HG03175 (cell line): ENCODE measurements around the gene CPLANE2.
"Not testable (repeated sequence)": the region's sequence is repeated elsewhere in the genome, so short reads cannot be mapped to it uniquely, and the experiment has no call there.

Experiments used
- ATAC-seq: cut with Tn5 transposase; IDR thresholded peaks from one replicate; pipeline ENCODE4 v1.9.1; 2021; ENCODE audit warnings: mild to moderate bottlenecking, moderate library complexity; ENCODE audit not compliant: unreplicated experiment

Gene CPLANE2

GRCh38 chr1:16210581-16210980 lies 26.4 kb downstream of the CPLANE2 start:
- no peak for ATAC-seq

DNA sequence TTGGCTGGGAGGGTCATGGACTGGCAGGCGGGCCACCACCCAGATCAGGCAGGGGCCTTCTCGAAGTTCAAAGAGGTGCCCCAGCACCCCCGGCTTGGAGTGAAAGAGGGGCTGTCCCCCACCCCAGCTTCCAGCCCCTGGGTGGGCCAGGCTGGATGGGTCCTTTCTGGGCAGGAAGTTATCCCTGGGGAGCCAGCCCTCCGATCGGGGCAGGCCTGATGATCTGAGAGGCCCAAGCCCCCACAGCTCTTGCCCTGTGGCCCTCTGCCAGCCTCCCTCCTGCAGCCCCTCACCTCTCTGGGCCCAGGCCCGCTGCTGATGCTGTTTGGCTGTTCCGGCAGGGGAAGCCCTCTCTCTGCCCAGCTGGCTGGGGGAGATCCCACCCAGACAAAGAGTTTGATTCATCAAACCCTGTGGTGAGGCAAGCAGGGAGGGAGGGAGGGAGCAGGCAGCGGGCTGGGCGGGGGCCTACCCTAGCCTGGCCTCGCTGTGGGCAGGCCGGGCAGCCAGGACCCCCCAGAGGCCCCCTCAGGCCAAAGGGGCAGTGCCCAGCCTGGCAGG lies 27.1 kb downstream of the CPLANE2 start:
- no peak for ATAC-seq

DNA sequence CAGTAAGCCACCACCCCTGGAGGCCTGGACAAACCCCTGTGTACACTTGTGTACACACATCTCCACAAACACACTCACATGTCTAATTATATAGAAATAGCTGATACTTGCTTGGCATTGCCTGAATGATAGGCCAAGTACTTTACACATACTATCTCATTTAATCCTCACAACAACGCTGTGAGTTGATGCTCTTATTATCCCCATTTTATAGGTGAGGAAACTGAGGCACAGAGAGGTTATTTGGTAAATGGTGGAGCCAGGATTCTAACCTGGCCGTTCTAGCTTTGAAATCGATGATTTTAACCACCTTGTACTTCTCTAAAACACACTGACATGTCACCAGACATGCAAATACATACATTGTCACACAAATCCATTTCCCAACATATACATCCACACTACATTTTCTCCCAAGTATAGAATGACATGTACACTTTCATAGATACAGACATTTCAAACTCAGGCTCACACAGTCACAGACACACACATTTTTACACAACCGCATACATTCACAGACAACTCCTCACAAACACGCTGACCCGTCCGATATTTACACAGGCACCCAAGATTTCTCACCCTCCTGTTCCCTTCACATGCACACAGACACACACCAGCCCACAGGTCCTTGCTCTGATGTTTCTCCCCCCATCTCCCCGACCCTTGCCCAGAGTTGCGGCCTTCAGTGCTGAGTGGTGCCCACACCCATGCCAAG lies 27.7 kb downstream of the CPLANE2 start:
- no peak for ATAC-seq

GRCh38 chr1:16208270-16208987 lies 28.6 kb downstream of the CPLANE2 start:
- no peak for ATAC-seq

GRCh38 chr1:16207318-16208269 lies 29.4 kb downstream of the CPLANE2 start:
- ATAC-seq, result no peak

GRCh38 chr1:16206547-16207317 lies 30.3 kb downstream of the CPLANE2 start:
- ATAC-seq, result peak; percentile 70

DNA sequence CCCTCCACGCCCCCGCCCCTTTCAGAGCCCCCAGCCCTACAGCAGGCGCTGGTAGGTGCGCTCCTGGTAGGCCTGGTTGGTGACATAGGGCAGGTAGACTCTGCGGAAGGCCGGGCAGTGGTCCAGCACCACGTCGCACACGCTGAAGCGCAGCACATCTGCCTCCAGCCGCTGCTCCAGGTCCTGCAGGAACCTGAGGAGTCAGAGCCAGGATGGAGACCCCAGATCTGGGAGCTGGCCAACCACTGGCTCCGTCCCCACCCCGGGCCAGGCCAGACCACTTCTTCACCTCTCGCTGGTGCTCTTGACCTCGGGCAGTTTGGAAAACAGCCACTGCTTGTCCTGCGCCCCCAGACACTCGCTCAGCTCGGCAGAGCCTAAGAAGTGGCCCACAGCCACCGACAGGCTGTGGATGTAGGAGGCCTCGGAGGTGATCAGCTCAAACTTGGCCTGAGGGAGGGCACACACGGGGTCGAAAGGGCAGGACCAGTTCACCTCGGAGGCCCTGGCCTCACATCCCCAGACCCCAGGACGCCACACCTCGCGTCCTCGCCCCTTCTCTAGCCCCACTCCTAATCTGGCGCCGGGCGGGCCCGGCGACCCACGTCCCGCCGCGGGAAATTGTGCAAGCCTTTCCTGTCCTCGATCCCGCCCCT lies 31.0 kb downstream of the CPLANE2 start:
- ATAC-seq, result peak; percentile 1

DNA sequence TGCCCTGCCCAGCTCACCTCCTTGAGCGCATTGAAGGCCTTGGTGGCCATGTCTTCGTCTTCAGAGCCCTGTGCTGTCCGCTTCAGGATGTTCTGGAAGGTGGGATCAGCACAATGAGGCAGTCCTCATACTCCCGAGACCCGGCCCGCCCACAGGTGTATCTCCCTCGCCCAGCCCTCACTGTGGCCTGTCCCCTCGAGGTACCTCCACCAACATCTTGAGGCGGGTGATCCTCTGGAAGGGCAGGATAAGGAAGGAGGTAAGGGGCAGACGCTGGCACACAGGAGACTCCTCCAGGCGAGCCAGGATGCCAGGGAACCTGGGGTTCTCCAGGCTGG lies 31.7 kb downstream of the CPLANE2 start:
- ATAC-seq, result no peak

DNA sequence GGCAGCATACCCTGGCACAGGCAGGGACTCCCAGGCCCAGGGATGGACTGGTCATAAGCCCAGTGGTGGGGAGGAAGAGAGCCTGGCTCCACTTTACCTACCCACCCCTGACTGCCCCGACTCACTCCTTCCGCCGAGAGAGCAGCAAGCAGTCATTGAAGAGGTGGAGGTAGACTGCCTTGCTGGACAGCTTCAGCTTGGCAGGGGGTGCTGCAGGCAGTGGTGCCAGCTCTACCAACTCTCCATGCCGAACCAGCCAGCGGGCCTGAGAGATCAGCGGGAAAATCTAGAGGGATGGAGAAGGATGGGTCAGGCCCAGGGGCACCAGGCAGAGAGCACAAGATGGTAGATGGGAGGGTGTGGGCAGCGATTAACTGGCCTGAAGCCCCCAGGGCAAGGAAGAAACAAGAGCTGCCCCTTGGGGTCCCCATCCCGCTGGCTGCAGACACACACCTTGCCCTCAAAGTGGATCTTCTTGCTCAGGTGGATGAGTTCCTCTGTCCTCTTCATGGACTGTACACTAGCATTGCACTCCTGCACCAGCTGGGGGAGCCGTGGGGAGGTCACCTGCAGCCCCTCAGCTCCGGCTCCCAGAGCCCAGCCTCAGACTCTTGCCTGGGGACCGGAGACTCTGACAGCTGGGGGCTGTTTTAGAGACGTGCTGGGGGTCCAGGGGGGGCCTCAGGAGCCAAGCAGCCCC lies 32.2 kb downstream of the CPLANE2 start:
- ATAC-seq, result no peak

DNA sequence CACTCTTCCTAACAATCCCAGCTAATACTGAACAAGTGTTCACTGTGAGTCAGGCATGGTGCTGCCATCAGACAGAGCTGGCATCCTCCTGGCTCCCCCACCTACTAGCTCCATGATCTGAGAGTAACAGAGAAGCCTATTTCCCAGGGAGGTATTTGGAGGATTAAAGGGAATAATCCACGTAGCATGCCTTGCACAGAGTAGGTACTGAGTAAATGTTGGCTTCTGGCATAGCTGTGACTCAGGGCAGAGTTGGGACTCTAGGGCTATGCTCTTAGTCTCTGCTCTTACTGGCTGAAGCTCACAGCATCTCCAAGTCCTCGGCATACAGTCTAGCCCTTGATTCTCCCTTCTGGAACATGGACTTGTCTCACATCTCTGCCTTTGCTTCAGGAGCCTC lies 32.8 kb downstream of the CPLANE2 start:
- no peak for ATAC-seq

- ATAC-seq, result no peak
These were observed 33.4 kb downstream of the CPLANE2 start for GRCh38 chr1:16203550-16203949.

- no peak for ATAC-seq
These were observed 34.4 kb downstream of the CPLANE2 start for GRCh38 chr1:16202281-16203210.

- ATAC-seq, result no peak
These were observed 37.3 kb downstream of the CPLANE2 start for GRCh38 chr1:16199700-16200099.

DNA sequence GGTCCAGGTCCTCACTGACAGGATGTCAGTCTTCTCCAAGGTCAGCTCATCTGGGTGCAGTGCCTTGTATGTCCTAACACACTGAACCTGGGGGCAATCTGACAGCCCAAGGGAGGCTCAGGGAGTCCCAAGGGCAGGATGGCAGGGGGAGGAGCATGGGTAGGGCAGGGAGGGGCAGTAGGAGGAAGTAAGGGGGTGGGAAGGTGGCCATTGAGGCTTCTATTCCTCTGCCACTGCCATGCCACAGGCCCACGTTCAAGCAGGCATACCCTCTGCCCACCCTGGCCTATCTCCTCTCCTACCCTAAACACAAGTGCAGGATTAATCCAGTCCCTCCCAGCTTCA lies 37.9 kb downstream of the CPLANE2 start:
- no peak for ATAC-seq

DNA sequence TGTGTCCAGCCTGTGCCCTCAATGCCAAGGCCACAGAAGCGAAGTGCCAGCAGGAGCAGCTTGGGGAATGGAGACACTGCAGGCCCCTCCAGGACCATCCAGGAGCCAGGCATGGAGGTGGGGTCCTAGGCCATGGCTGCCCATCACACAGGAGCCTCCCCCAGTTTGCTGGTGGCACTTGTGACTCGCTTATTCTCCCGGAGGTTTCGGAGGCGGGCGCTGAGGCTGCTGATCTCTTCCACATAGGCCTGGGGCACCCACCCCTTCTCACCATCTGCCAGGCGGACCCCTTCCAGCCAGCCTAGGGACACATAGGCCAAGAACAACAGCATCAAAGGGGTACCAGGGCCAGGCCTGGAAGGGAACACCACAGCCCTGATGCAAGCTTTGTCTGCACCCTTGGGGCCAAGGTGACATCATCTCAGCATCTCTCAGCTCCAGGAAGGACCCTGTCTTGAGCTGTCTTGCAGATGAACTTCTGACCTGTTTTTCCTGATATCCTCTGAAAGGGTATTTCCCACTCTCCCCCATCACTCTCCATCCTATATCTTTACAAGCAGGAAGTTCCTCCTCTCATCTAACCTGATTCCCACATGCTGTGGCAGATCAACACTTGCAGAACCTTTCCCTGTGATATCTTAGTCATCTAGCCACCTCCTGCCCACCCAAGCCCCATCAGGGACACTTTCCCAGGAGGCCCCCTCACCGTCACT lies 38.4 kb downstream of the CPLANE2 start:
- ATAC-seq, result no peak

DNA sequence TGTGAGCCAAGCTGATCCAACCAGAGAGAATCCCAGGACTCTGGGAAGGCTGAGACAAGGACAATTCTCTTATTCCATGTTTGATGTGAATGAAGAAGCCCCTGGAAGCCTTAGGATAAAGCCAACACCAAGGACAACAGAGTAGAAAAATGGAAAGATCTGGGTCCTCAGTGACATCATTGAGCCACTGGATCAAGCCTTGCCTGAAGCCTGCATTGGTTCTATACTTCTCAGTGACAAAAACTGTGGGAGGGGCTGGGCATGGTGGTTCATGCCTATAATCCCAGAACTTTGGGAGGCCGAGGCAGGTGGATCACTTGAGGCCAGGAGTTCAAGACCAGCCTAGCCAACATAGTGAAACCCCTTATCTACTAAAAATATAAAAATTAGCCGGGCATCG lies 40.1 kb downstream of the CPLANE2 start:
- no peak for ATAC-seq

- not testable (repeated sequence) for ATAC-seq
These were observed 40.8 kb downstream of the CPLANE2 start for GRCh38 chr1:16196139-16196538.

- ATAC-seq, result no peak
These were observed 41.5 kb downstream of the CPLANE2 start for GRCh38 chr1:16195518-16195905.
